Measurements from ENCODE around the gene FOXN1.

DNA sequence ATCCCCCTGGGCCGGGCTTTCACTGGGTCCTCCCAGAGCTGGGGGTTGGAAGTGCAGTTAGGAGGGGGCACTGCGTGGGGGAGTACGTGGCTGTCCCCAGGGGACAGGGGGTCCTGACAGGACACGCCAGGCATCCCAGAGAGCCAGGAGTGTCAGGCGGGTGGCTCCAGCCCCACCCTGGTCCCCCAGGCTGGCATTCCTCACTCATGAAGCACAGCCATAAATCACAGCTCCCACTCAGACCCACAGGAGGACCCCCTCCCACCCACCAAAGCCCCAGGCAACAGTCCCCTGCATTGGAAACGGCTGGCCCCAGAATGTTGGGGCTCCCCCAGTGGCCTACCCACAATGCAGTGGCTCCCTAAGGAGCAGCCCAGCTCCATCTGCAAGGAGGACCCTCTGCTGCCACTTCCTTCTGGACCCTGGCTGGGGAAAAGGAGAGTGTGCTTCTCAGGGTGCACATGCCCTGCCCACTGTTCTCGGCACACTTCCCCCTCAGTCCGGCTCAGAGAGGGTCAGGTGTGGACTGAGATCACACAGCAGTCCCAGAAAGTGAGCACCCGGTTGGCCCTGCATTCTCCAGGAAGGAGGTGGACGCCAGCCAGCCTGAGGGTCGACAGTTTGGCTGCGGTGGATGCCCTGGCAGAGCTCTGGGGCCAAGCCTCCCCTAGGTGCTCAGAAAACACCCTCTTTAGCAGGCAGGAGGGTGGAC, 7.3 kb upstream of the FOXN1 start:
- TF ChIP-seq, protein P1, sequence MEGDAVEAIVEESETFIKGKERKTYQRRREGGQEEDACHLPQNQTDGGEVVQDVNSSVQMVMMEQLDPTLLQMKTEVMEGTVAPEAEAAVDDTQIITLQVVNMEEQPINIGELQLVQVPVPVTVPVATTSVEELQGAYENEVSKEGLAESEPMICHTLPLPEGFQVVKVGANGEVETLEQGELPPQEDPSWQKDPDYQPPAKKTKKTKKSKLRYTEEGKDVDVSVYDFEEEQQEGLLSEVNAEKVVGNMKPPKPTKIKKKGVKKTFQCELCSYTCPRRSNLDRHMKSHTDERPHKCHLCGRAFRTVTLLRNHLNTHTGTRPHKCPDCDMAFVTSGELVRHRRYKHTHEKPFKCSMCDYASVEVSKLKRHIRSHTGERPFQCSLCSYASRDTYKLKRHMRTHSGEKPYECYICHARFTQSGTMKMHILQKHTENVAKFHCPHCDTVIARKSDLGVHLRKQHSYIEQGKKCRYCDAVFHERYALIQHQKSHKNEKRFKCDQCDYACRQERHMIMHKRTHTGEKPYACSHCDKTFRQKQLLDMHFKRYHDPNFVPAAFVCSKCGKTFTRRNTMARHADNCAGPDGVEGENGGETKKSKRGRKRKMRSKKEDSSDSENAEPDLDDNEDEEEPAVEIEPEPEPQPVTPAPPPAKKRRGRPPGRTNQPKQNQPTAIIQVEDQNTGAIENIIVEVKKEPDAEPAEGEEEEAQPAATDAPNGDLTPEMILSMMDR (IDR thresholded peaks at IDR 0.05; ENCODE audit: low read depth, low read length) = no peak
- no peak for TF ChIP-seq POLR2A (IDR thresholded peaks at IDR 0.05; ENCODE audit: extremely low read depth, insufficient read length)

Data from NB4 (cell line).